GM18517 (cell line): Measurements from ENCODE around the gene FRY.

Experiments
- ATAC-seq: cut with Tn5 transposase; IDR thresholded peaks from one replicate; pipeline ENCODE4 v1.9.1; 2021; ENCODE audit warnings: mild to moderate bottlenecking, moderate library complexity; ENCODE audit not compliant: unreplicated experiment

Gene FRY

DNA sequence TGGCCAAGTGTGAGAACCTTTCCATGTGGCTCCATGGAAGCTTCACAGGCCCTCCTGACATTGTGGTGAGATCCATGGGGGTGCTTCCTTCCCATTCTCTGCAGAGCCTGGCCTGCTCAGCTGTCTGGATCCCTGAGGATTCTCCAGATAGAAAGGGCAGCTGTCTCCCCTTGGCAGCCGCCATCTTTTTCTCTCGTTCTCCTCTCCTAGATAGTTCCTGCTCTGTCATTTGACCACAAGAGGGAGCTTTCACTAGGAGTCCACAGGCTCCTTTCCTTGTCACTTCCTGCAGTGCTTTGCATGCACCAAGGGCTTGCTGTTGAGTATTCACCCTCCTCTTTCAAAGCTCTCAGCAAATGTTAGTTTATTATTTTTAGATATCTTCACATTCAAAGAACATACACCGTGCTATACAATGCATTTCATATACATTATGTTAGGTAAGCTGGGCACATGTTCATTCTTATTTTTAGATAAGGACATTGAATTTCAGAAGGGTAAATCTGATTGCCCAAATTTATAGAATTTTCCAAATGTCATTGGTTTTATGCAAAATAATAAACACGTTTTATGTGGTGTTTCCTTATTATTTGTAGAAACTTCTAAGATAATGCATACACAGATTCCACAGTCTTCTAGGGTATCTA lies 133.2 kb downstream of the FRY start:
- no peak for ATAC-seq

DNA sequence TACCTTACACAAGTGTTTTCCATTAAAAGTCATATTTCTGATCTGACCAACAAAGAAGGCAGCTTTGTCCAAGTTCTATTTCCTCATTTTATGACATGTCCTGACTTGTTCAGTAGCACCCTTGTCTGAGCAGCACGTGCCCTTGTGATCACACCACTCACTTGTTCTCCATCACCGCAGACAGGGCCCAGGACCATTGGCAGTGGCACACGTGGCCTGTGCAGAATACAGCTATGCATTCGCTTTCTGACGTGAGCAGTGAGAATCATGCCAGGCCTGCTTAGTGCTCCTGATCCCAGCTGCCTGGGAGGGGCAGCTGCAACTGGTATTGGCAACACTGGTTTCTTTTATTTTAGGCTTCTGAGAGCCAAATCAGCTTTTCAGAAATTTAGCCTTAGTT lies 134.2 kb downstream of the FRY start:
- no peak for ATAC-seq

GRCh38 chr13:32168131-32168530 lies 136.6 kb downstream of the FRY start:
- no peak for ATAC-seq

GRCh38 chr13:32170841-32171240 lies 139.3 kb downstream of the FRY start:
- ATAC-seq: no peak

DNA sequence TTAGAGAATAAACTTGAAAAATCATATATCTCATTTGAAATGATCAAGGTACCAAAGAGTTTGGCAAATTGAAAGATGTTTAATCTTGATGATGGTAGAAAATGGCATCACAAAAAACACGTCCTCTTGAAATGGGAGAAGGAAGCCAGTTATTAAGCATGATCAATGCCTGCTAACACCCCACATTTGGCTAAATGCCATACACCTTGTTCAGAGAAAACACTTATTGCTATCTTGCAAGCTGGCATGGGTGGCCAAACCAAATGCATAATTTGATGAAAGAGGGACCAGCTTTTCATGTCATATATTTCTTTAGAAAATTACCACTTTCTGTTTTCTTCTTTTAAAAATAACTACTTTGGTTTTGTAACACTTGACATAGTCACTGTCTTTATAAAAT lies 142.3 kb downstream of the FRY start:
- no peak for ATAC-seq

DNA sequence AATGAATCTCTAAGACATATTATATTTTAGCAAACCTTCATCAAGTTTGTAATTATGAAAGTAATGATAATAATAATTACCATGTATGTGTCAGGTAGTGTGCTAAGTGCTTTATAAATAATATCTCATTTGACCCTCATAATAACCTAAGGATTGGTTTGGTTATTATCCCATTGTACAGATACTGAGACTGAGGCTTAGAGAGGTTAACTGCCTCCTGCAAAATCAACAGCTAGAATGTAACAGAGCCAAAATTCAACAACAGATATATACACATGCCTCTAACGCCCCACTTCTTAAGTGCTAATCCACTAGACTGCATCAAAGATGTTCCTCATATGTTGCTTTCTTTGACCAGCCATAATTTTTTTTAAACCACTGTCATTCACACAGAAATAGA lies 142.8 kb downstream of the FRY start:
- no peak for ATAC-seq

GRCh38 chr13:32175307-32175706 lies 143.7 kb downstream of the FRY start:
- ATAC-seq: no peak

- ATAC-seq: no peak
Observed at GRCh38 chr13:32175943-32176342, 144.4 kb downstream of the FRY start.

DNA sequence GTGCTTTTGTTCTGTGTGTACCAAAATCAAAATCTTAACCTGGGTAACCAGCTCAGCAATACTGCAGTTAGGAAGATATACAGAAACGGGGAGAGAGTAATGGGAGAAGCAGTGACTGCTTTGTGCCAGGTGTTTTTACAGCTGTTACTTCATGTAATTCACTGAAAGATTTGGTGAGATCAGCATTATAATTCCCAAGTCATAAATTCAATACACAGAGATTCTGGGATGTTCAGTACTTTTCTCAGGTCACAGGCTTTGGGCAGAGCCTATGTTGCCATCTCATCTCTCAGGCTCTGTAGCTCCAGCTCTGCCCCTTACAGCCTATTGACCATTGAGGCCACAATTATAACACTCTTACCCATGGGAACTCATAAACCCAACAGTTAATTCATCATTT lies 145.1 kb downstream of the FRY start:
- ATAC-seq: no peak

DNA sequence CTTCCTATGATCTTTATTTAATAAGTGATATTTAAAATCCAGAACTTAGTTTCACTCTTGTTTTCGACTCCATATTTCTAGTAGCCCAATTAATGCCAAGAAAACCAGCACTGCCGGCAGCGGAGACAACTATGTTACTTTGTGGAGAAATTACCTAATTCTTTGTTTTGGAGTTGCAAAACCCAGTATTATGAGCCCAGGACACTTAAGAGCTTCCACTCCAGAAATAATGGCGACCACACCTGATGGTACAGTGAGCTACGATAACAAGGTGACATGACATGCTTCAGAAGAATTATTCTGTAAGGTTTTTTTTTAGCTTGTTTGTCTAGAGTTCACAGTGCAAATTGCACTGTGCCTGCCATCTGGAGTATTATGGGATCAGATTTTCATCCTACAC lies 147.2 kb downstream of the FRY start:
- ATAC-seq: no peak

DNA sequence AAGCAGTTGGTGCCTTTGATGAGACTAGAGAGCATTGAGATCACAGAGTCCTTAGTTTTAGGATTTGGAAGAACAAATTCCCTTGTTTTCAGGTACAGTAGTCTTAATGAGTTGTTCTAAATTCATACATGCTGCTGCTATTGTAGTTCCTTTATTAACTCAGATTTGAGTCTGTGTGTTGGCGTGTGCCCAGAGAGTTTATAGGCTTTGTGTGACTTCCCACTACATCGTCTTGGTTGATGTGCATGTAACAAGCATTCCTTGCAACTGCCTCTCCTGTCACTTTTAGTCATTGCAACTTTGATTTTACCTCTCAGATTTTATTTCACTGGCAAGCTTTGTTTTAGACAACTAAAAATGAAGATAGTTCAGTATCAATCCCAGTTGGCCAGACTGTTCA lies 148.1 kb downstream of the FRY start:
- no peak for ATAC-seq

DNA sequence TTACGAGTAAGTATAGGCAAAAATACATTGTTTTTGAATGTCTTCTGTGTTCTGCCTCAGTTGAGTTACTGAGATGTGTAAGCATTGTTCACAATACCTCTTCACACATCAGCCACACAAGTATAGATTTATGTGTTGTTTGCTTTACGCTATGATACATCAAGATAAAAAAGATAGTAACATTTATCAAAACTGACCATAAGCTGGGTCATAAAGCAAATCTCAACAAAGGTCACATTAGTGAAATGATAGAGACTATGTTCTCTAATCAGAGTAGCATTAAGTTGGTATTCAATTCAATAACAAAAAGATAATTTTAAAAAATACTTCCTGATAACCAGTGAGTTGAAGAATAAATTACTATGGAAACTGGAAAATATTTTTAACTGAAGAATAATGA lies 156.1 kb downstream of the FRY start:
- no peak for ATAC-seq

DNA sequence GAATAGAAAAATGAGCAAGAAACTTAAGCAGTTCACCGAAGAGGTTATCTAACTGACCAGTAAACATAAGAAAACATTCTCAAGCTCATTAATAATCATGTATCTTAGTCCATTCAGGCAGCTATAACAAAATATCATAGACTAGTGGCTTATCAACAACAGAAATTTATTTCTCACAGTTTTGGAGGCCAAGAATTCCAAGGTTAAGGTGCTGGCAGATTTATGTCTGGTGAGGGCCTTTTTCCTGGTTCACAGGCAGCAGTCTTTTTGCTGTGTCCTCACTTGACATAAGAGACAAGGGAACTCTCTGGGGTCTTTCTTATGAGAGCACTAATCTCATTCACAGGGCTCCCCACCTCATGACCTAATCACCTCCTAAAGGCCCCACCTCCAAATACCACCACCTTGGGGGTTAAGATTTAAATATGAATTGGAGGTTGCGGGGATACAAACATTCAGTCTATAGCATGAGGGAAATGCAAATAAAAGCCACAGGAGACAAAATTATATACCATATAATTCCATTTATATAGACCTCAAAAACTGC lies 160.0 kb downstream of the FRY start:
- ATAC-seq: no peak

DNA sequence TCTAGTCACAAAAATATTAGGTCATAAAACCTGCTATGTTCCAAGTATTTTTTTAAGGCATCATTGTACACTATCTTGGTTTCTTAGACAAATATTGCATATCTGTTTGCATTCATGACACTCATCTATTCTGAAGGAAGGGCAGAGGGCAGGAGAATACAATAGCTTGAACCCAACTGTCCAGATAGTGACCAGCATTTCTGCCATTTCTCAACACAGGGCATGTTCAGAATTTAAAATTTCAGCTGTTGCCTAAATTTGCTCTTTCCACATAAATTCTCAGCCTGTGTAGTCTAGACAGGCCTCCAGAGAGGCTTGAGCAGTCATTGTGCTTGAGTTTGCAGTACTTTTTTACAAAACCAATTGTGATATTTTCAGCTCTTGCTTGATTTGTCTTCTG lies 164.1 kb downstream of the FRY start:
- ATAC-seq: no peak

DNA sequence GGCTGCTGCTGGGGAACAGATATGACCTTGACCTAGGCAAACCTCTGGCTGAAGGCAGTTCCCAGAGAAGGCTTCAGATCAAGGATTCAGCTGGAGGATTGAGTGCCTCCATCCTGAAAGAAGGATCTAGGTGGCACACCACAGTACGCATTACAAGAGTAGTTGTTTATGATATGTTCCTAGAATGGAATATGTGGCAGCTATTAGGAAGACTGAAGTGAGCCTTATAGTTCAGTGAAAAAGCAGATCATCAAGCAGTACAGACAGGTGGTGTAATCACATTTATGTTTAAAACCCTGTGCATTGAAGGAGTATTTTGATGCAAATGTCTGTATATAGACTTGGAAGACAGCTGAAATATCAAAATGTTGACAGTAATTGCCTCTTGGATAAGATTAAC lies 167.6 kb downstream of the FRY start:
- ATAC-seq: no peak

DNA sequence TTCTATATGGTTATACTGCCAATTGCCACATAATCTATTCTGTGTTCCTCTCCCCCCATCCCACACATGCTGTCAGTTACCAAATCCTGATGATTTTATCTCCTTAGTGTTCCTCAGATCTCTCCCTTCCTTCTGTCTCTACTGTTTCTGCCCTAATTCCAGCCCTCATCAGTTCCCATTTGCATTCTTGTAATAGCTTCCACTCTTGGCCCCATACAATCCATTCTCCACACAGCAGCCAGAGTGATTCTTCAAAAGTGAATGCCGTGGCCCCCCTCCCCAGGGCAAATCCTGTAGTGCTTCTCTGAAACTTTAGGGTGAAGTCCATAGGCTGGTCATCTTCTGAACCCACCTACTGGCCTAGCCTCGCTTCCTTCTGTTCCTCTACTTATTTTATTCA lies 169.2 kb downstream of the FRY start:
- no peak for ATAC-seq

GRCh38 chr13:32201809-32202208 lies 170.2 kb downstream of the FRY start:
- ATAC-seq: no peak

GRCh38 chr13:32202268-32202667 lies 170.7 kb downstream of the FRY start:
- ATAC-seq: no peak

GRCh38 chr13:32203221-32203620 lies 171.6 kb downstream of the FRY start:
- no peak for ATAC-seq

DNA sequence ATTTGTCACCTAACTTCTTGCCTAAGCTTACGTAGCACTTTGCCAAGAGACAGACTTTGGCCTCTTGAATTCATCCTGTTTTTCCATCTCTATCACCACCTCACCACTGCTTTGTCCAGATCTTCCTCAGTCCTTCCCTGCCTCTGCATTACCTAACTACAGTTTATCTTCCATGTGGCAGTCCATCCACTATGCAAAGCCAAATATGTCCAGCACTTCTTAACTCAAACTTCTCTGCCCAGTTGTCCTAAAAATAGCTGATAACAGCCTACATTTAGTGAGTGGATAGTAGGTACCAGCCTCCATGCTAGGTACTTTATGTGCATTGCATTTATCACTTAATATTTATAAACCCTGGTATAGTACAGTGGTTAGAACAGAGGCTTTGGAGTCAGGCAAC lies 172.2 kb downstream of the FRY start:
- ATAC-seq: no peak

DNA sequence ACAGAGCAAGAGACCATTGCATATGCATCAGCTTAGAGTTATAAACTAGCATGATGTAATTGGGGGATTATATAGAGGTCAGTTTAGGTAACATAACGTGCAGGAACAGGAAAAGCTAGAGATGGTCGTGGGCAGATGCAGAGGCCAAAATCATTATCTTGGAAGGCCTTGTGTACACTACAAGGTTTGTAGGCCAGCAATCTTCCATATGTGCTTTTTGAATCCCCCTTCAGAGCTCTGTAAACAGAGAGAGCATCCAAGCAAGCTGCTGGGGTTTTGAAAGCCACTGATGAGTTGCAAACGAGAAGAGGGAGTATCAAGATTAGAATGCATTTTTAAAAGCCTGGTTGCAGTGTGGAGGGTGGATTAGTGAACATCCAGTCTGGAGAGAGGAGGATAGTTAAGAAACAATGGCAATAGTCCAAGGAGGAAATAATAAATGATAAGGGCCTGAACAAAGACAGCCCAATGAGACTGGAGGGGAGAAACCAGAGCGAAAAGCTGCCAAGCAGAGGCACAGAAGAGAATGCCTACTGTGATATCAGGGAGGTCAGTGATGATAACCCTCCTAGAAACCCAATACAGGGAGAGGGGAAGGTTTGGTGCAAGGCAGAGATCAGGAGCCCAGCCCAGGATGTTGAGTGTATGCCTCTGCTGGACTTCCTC lies 174.0 kb downstream of the FRY start:
- no peak for ATAC-seq

DNA sequence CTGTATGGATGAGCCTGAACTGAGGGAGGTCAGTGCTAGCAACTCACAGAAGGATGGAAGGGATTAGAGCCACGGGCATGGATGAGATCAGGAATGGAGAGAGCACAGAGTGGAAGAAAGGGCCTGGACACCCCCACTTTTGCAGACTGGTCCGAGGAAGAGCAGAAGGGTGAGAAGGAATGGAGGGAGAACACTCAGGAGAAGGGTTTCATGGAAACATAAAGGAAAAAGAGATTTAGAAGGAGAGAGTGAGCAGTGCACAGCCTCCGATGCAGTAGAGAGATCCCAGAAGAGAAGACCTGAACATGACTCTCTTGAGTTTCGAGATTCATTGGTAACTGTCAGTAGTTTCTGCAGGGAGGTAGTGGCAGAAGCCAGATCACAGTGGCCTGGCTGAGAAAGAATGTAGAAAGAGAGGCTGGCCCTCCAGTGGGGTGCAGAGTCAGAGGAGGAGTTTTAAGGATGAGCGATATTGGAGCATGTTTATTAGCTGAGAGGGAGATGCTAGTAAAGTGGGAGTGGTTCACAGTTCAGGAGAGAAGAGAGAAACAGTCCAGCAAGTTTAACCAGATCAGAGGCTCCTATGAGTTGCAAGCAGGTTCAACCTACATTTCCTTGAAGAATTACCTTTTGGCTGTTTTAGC lies 174.6 kb downstream of the FRY start:
- no peak for ATAC-seq
